ENCODE data around the gene HRH1.
"Not testable (repeated sequence)": the region's sequence is repeated elsewhere in the genome, so short reads cannot be mapped to it uniquely, and the experiment has no call there.

HRH1 gene

DNA sequence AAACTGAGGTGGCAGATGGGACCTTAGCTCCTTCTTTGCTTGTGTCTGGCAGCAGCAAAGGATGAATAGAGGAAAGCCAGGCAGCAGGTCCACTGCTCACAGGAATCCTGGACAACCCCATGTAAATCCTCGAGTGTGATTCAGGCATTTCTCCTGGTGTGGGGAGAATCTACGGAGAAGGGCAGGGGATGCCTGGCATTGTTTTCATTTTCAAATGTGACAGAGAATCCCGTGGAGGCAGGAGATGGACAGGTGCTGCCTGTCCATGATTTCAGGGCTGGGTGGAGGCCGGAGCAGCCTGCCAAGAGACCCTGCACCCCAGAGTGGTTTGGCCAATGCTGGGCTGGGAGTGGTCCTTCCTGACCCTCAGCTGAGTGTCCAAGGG lies 1.7 kb downstream of the HRH1 start:
- no peak overlapping the region for H3K4me3 ChIP-seq (ENCODE audit: low read depth, low read length)

GRCh38 chr3:11157421-11157820 lies 3.1 kb downstream of the HRH1 start:
- TF ChIP-seq CTCF (IDR thresholded peaks at IDR 0.05; ENCODE audit: borderline replicate concordance, insufficient read depth, low read depth, low read length) = no peak
- no peak overlapping the region for H3K4me3 ChIP-seq (ENCODE audit: low read depth, low read length)

More for the DNA sequence above, 1.7 kb downstream of the HRH1 start:
- no peak for TF ChIP-seq CTCF (IDR thresholded peaks at IDR 0.05; ENCODE audit: borderline replicate concordance, insufficient read depth, low read depth, low read length)

DNA sequence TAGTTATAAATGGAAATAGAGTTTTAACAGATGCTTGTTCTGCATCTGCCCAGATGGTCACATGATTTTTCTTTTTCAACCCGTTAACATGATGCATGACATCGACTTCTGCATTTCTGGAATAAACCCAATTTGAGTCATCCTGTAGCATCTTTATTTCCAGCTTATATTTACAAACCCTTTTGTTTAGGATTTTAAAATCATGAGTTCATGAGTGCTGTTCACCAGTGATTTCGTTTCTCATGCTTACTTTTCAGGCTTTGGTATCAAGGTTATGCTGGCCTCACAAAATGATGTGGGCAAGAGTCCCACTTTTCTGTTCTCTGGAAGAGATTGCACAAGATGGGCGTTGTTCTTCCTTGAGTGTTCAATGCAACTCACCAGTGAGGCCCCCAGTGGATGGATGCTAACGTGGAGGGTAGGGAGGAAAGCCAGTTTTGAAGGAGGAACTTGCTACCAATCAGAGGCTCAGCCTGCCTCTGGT lies 5.2 kb downstream of the HRH1 start:
- H3K4me3 ChIP-seq (ENCODE audit: low read depth, low read length) = no peak overlapping the region
- no peak for TF ChIP-seq CTCF (IDR thresholded peaks at IDR 0.05; ENCODE audit: borderline replicate concordance, insufficient read depth, low read depth, low read length)

GRCh38 chr3:11161666-11162065 lies 7.4 kb downstream of the HRH1 start:
- no peak for TF ChIP-seq CTCF (IDR thresholded peaks at IDR 0.05; ENCODE audit: borderline replicate concordance, insufficient read depth, low read depth, low read length)

GRCh38 chr3:11162401-11163345 lies 8.4 kb downstream of the HRH1 start:
- TF ChIP-seq CTCF (IDR thresholded peaks at IDR 0.05; ENCODE audit: borderline replicate concordance, insufficient read depth, low read depth, low read length) = no peak

More at GRCh38 chr3:11161666-11162065, 7.4 kb downstream of the HRH1 start:
- no peak overlapping the region for H3K4me3 ChIP-seq (ENCODE audit: low read depth, low read length)

DNA sequence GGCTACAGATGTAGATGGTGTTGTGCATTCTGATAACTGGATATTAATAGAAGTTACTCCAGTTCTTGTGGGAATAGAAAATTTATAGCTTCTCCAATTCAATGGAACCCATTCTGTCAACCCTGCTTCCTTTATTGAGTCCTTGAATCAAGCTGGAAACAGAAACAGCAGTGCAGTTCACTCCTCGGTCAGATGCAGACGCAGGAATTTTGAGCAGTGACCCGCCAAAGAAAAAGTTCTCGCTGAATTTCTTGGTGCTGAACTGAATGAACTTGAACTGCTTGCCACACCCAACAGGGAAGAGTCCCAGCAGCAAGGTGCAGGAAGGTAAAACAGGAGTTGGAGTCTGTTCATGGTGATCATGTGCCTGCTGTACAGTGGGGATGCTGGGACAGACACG lies 10.3 kb downstream of the HRH1 start:
- H3K4me3 ChIP-seq (ENCODE audit: low read depth, low read length) = no peak overlapping the region
- TF ChIP-seq CTCF (IDR thresholded peaks at IDR 0.05; ENCODE audit: borderline replicate concordance, insufficient read depth, low read depth, low read length) = no peak

More at GRCh38 chr3:11162401-11163345, 8.4 kb downstream of the HRH1 start:
- H3K4me3 ChIP-seq (ENCODE audit: low read depth, low read length) = no peak overlapping the region

DNA sequence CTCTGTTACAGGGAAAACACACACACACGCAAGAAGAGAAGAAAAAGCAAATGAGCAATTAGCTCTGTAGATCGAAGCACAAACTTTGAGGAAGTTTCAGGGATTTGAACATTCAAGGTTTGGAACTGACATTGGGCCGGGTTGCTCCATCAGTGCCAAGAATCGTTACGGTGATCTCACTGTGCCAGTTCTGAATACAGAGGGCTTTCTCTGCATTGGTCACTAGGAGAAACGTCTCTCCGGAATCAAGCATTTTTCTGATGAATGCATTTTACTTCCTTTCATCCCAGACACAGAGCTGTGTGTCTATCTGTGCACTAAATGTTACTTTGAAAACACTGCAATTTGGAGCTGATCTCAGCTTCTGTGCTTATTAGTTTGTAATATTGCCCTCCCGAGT lies 11.2 kb downstream of the HRH1 start:
- no peak for TF ChIP-seq CTCF (IDR thresholded peaks at IDR 0.05; ENCODE audit: borderline replicate concordance, insufficient read depth, low read depth, low read length)
- no peak overlapping the region for H3K4me3 ChIP-seq (ENCODE audit: low read depth, low read length)

DNA sequence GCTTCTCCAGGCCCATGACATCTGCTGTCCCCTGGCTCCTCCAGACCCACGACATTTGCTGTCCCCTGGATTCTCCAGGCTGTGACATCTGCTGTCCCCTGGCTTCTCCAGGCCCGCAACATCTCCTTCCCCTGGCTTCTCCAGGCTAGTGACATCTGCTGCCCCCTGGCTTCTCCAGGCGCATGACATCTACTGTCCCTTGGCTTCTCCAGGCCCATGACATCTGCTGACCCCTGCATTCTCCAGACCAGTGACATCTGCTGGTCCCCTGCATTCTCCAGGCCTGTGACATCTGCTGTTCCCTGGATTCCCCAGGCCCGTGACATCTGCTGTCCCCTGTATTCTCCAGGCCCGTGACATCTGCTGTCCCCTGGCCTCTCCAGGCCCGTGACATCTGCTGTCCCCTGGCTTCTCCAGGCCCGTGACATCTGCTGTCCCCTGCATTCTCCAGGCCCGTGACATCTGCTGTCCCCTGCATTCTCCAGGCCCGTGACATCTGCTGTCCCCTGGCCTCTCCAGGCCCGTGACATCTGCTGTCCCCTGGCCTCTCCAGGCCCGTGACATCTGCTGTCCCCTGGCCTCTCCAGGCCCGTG lies 12.6 kb downstream of the HRH1 start:
- not testable (repeated sequence) for H3K4me3 ChIP-seq (ENCODE audit: low read depth, low read length)

All from GM12875 (cell line).